GM18502 (cell line): ENCODE results near the gene CEP76.

Source experiments
- ATAC-seq: cut with Tn5 transposase; IDR thresholded peaks from one replicate; pipeline ENCODE4 v1.9.1; 2021; ENCODE audit warnings: mild to moderate bottlenecking; ENCODE audit not compliant: unreplicated experiment, poor library complexity

Gene CEP76

GRCh38 chr18:12721495-12722275, 19.2 kb upstream of the CEP76 start:
- no peak for ATAC-seq

- no peak for ATAC-seq
These were observed 8.9 kb upstream of the CEP76 start for GRCh38 chr18:12711446-12711845.

DNA sequence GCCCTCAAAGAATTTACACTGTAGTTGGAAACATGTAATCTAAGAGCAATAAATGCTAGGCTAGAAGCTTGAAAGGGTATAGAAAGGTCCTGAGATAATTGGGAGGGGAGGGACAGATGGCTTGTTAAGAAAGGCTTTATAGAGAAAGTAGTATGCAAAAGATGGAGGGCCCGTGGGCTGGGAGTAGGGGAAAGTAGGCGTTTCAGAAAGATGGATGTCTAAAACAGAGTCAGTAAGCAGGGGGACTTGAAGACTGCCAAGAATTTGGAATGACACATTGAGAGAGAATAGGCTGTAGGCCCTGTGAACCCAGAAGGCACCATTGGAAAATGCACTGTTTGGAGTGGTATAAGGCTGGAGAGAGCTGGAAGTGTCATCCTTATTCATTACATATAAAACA, 1.1 kb upstream of the CEP76 start:
- no peak for ATAC-seq

- ATAC-seq, result no peak
These were observed 609 bp upstream of the CEP76 start for GRCh38 chr18:12703096-12703567.

GRCh38 chr18:12701161-12701560, 1.4 kb downstream of the CEP76 start:
- ATAC-seq, result no peak

GRCh38 chr18:12699747-12700146, 2.8 kb downstream of the CEP76 start:
- no peak for ATAC-seq

DNA sequence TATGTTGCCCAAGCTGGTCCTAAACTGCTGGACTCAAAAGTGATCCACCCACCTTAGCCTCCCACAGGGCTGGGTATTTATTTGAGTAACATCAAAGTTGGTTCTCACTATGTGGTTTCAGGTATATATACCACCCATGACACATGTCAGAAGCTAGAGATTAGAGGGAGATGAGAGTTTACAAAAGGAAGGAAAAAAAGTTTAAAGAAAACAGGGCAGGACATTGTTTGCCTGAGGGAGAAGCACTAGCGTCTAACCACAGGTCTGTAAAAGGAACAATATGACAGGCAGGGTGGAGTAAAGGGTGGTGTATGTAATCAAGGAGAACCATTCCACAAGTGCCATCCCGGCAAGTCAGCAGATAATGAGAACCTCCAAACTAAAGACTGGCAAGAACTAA, 8.5 kb downstream of the CEP76 start:
- no peak for ATAC-seq

- no peak for ATAC-seq
These were observed 10.3 kb downstream of the CEP76 start for GRCh38 chr18:12692206-12692605.

DNA sequence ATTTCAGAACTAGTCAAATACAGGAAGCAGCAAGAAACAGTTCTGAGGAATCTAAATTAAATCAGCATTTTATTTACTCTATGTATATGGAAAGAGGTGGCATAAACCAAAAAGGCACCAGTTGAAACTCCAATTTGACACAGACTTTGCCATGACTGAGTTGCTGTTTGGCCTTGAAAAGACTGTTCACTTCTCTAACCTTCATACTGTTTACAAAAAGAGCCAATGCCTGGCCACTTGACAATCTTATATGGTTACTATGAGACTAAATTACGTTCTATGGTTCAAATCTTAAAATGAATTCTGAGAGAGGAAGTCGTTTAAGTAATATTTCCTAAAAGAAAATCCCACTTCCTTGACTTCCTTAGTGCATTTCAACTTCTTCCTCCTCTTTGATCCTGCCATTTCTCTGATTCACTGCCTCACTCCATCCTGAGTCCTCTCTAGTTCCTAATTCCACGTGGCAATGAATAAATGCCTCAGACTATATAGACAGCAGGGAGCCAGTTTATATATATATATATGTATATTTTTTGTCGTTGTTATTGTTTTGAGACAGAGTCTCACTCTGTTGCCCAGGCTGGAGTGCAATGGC, 13.2 kb downstream of the CEP76 start:
- ATAC-seq, result no peak

- ATAC-seq, result no peak
These were observed 16.4 kb downstream of the CEP76 start for GRCh38 chr18:12686100-12686499.

- ATAC-seq, result no peak
These were observed 23.2 kb downstream of the CEP76 start for GRCh38 chr18:12679183-12679786.

- no peak for ATAC-seq
These were observed 34.5 kb downstream of the CEP76 start for GRCh38 chr18:12668041-12668440.

GRCh38 chr18:12659904-12660605, 42.5 kb downstream of the CEP76 start:
- no peak for ATAC-seq

GRCh38 chr18:12658426-12659138, 43.9 kb downstream of the CEP76 start:
- ATAC-seq, result peak; percentile 19

GRCh38 chr18:12657684-12658425, 44.7 kb downstream of the CEP76 start, which contains the start of gene SPIRE1:
SPIRE1 (minus strand) TSS chr18:12658107; CDS start chr18:12657866, 241 bp downstream.
- peak; percentile 76 for ATAC-seq

GRCh38 chr18:12656938-12657683, 45.4 kb downstream of the CEP76 start:
- ATAC-seq, result peak; percentile 45

- ATAC-seq, result no peak
These were observed 46.0 kb downstream of the CEP76 start for GRCh38 chr18:12656605-12656937.

DNA sequence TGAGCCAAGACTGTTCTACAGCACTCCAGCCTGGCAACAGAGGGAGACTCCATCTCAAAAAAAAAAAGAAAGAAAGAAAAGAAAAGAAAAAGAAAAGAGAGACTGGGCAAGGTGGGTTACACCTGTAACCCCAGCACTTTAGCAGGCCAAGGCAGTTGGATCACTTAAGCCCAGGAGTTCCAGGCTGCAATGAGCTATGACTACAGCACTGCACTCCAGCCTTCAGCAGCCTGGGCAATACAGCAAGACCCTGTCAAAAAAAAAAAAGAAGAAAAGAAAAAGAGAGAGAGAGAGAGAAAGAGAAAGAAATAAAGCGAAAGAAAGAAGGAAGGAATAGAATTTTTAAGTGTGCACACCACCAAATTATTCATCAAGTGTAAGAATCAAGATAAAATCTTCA, 47.6 kb downstream of the CEP76 start:
- no peak for ATAC-seq

DNA sequence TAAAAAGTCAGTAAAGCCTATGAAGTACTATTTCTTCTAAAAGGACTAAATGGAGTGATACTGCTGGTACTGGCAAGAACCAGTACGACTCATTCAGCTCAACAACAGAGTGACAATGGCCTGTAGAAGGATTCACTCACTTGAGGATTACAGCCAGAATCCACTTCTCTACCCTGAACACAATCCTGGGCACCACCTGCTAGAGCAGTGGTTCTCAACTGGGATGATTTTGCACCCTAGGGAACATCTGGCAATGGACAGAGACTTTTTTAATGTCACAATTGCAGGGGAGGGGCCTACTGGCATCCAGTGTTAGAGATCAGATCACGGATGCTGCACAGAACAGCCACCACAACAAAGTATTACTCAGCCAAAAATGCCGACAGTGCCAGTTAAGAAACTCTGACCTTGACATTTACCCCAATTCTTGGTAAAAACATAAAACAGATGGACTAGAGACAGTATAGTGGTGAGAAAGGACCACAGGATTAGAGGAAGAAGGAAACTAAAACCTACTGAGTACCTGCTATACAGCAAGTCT, 49.6 kb downstream of the CEP76 start:
- no peak for ATAC-seq
